ENCODE results near the gene RAD51B.

DNA sequence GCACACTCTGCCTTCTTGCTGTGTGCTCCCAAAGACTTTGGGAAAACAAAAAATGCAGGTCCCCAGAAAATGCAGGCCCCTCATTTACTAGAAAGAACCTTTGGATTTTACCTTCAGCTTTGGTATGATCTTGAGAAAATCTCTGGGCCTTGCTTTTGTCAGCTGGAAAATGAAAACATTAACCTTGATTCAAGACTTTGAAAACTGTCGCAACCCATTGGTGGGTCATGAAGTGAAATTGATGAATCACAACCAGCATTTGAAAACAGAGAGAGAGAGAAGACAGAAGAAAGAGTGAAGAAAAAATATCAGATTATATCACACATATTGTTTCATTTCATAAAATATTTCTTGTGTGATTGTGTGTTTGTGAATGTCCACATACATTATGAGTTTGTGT, 650.8 kb downstream of the RAD51B start:
- TF ChIP-seq, protein P1, sequence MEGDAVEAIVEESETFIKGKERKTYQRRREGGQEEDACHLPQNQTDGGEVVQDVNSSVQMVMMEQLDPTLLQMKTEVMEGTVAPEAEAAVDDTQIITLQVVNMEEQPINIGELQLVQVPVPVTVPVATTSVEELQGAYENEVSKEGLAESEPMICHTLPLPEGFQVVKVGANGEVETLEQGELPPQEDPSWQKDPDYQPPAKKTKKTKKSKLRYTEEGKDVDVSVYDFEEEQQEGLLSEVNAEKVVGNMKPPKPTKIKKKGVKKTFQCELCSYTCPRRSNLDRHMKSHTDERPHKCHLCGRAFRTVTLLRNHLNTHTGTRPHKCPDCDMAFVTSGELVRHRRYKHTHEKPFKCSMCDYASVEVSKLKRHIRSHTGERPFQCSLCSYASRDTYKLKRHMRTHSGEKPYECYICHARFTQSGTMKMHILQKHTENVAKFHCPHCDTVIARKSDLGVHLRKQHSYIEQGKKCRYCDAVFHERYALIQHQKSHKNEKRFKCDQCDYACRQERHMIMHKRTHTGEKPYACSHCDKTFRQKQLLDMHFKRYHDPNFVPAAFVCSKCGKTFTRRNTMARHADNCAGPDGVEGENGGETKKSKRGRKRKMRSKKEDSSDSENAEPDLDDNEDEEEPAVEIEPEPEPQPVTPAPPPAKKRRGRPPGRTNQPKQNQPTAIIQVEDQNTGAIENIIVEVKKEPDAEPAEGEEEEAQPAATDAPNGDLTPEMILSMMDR (IDR thresholded peaks at IDR 0.05; ENCODE audit: poor library complexity) = no peak
- no peak for TF ChIP-seq EZH2 (IDR thresholded peaks at IDR 0.05; ENCODE audit: borderline replicate concordance)

Measured in hepatocyte (in vitro differentiated cells).